Esophagus (tissue), 2 donors: ENCODE data around the gene LZTFL1. TPM values are rescaled to one million over a fixed set of nuclear protein-coding genes. Genes with fewer than 3 reads are reported as not detected.

Source experiments
- H3K27ac ChIP-seq, 2 donors: one replicate each; pipeline ENCODE4 v1.5.1; 2013; ENCODE audit warnings: low read depth in 2 of 2, mild to moderate bottlenecking in 2 of 2, inconsistent platforms in 1 of 2, low read length in 1 of 2, moderate library complexity in 1 of 2
- H3K27me3 ChIP-seq, 2 donors: one replicate each; pipeline ENCODE4 v1.6.1; 2013; ENCODE audit warnings: low read length in 2 of 2, control low read depth in 1 of 2, mild to moderate bottlenecking in 1 of 2; ENCODE audit not compliant: insufficient read depth in 2 of 2, control insufficient read depth in 1 of 2
- H3K36me3 ChIP-seq, 2 donors: one replicate each; pipeline ENCODE4 v1.6.1; 2013; ENCODE audit warnings: low read length in 1 of 2; ENCODE audit not compliant: control insufficient read depth in 2 of 2, insufficient read depth in 2 of 2
- H3K4me1 ChIP-seq, 2 donors: one replicate each; pipeline ENCODE4 v1.6.1; 2013; ENCODE audit warnings: low read length in 1 of 2; ENCODE audit not compliant: control insufficient read depth in 2 of 2, insufficient read depth in 2 of 2
- H3K4me3 ChIP-seq, 2 donors: one replicate each; pipeline ENCODE4 v1.5.1; 2013; ENCODE audit warnings: low read length in 2 of 2, mild to moderate bottlenecking in 2 of 2, low read depth in 1 of 2, moderate library complexity in 1 of 2
- H3K9me3 ChIP-seq, 2 donors: one replicate each; pipeline ENCODE4 v1.6.1; 2013; ENCODE audit warnings: mild to moderate bottlenecking in 2 of 2, low read depth in 1 of 2, low read length in 1 of 2, moderate library complexity in 1 of 2; ENCODE audit not compliant: control insufficient read depth in 2 of 2, insufficient read depth in 1 of 2
- WGBS, 2 donors: extraction: QIAGEN DNeasy Blood & Tissue Kit; methylation state at CpG; one replicate each; pipeline ENCODE4 v1.1.7; 2013; 5-methylcytosine and 5-hydroxymethylcytosine counted together
- polyA plus RNA-seq, 2 donors: library from polyadenylated mRNA; stranded (reverse); fragments of 200-250 nt; gene quantifications; one replicate each; pipeline ENCODE4 v1.2.3, GENCODE V29; 2013
- donor health status: healthy with polysubstance abuse.
- donor health status: Bipolar disorder and iron deficiency.

The LZTFL1 gene
- polyA plus RNA-seq, 2 donors, result 3.4 to 6.3 TPM

DNA sequence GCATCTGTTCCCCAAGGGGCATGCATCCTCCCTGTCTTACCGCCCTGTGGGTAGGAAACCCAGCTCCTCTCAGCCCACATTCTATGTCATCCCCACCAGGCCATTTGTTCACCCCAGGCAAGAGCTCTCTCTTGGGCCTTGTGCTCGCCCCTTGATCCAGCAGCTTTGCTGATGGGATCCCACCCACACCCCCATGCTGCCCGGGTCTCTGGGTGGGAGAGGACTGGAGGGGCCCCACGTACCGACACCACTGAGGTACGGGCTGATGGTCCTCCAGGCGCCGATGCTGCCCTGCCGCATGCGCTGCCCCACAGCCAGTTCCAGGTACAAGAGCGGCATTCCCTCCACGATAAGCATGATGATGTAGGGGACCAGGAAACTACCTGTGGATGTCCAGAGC is 60.1 kb downstream of the LZTFL1 start:
- H3K36me3 ChIP-seq, result no peaks in the 10 kb centered on the region

DNA sequence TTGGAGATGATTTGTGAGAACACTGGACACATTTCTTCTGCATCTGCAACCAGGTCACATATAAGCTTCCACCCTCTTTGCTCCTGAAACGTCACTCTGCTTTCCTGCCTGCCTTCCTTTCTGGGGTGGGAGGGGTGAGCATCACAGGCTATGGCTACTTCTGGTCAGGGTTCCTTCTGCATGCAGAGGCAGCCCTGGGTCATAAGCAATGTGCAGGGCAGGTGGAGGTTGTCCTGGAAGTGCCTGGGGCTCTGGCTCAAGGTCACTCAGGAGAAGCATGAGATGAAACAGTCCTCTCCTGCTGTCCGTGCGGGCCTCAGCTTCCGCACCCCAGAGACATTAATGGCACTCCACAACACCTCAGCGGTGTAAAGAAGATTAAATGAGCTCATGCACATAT is 60.6 kb downstream of the LZTFL1 start:
- H3K4me3 ChIP-seq, result no peak overlapping the region
- no peaks in the 10 kb centered on the region for H3K9me3 ChIP-seq
- no peaks in the 10 kb centered on the region for H3K4me1 ChIP-seq
- H3K27ac ChIP-seq, result no peak overlapping the region
- 85 to 87% methylated on average over 5 of the region's 5 CpGs for WGBS, 2 donors
- H3K27me3 ChIP-seq, result no peaks in the 10 kb centered on the region
- no peaks in the 10 kb centered on the region for H3K36me3 ChIP-seq

More for the DNA sequence above, 60.1 kb downstream of the LZTFL1 start:
- no peaks in the 10 kb centered on the region for H3K4me1 ChIP-seq
- no peaks in the 10 kb centered on the region for H3K27me3 ChIP-seq
- 95 to 96% methylated on average over 12 of the region's 12 CpGs for WGBS, 2 donors
- no peaks in the 10 kb centered on the region for H3K9me3 ChIP-seq
- no peak overlapping the region for H3K4me3 ChIP-seq
- H3K27ac ChIP-seq, result no peak overlapping the region

DNA sequence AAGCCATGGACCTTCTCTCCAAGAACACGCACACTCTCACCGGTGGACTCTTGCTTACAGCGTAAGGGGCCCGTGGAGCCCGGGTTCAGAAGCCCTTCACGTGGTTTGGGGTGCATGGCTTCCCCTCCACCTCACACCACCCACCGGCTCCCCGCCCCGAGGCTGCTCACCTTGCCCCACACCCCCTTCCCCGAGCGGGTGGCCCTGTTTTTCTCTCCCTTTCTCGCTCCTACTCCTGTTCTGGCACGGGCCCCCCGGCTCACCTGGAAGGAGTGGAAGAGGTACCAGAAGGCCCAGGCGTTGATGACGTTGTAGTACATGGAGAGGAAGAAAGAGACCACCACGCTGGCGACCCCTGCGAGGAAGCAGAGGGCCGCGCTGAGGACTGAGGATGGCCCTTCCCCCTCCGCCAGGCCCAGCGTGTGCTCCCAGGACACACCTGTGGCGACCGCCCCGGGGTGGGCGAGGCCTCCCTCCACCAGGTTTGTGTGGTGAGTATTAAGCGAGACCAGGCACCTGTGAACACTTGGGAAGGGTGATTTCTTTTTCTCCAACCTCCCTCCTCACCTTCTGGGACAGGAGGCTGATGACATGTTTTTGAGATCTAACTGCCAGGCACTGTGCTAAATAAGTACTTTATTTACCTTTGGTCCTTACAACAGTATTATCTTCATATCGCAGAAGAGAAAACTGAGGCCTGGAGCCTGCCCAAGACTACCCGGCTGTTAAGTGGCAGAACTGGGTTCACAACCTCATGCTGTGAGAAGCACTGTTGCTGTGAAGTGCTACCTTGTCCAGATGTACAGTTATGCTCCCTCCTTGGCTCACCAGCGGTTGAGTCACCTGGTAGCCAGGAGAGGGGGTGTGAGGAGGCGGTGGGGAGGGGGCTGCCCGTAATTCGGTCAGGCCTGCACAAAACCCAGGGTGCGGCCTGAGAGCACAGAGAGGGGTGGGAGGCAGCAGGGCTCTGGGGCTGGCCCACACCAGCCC is 61.9 kb downstream of the LZTFL1 start:
- H3K4me1 ChIP-seq, result no peaks in the 10 kb centered on the region

DNA sequence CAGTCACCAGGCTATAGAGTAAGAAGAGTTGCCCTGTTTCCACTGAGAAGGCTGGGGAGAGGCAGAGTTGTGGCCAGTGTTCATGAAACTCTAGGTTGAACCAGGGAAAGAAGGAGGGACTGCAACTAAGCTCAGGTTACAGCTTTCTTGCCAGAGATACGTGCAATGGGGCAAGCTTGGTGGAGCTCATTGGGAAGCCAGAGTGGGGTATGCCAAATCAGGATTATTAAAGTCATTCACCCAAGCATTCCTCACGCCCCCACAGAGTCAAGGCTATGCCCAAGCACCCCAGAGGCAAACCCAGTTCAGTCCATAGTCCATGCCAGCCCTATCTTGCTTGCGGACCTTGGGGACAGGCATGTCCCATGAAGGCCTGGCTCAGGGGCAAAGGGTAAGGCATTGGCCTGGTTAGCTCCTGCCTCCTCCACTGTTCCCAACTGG is 63.1 kb downstream of the LZTFL1 start:
- Histone ChIP-seq H3K36me3 (no peaks in the 10 kb centered on the region), H3K4me3 (no peak overlapping the region), H3K27ac (no peak overlapping the region), H3K4me1 (no peaks in the 10 kb centered on the region), H3K9me3 (no peaks in the 10 kb centered on the region), H3K27me3 (no peaks in the 10 kb centered on the region)
- WGBS, 2 donors, result 52 to 61% methylated on average over 3 of the region's 3 CpGs

More for the DNA sequence above, 61.9 kb downstream of the LZTFL1 start:
- Histone ChIP-seq H3K36me3 (no peaks in the 10 kb centered on the region), H3K27ac (no peak overlapping the region), H3K9me3 (no peaks in the 10 kb centered on the region), H3K4me3 (no peak overlapping the region), H3K27me3 (no peaks in the 10 kb centered on the region)
- 86 to 89% methylated on average over 34 to 35 of the region's 35 CpGs for WGBS, 2 donors

DNA sequence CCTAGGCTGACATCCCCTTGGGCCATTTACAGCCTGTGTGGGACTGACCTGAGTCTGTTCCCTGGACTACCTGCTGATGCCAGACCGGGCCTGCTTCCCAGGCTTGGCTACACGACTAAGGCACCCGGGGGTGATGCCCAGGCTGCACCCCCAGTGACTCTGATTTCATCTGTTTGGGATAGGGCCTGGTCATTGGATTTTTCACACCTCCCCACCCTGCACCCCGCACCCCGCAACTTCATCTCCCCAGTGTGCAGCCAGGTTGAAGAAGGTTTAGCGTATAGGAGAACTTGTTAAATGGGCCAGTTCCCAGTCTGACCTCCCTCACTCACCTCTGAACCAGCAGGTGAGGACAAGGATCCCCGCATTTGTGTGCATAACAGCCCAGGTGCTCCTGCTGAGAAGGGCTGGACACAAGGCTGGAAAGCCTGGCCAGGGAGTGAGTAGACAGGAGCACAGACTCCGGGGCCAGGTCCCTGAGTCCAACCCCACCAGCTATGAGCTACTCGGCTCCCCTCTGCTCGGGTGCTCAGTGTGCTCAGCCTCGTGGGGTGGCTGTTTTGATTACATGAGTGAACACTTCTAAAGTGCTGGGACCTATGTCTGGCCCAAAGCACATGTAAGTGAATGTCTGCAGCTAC is 64.1 kb downstream of the LZTFL1 start:
- Histone ChIP-seq H3K9me3 (no peaks in the 10 kb centered on the region), H3K4me1 (no peaks in the 10 kb centered on the region), H3K36me3 (no peaks in the 10 kb centered on the region), H3K4me3 (no peak overlapping the region), H3K27me3 (no peaks in the 10 kb centered on the region), H3K27ac (no peak overlapping the region)
- 88 to 91% methylated on average over 11 of the region's 11 CpGs for WGBS, 2 donors

DNA sequence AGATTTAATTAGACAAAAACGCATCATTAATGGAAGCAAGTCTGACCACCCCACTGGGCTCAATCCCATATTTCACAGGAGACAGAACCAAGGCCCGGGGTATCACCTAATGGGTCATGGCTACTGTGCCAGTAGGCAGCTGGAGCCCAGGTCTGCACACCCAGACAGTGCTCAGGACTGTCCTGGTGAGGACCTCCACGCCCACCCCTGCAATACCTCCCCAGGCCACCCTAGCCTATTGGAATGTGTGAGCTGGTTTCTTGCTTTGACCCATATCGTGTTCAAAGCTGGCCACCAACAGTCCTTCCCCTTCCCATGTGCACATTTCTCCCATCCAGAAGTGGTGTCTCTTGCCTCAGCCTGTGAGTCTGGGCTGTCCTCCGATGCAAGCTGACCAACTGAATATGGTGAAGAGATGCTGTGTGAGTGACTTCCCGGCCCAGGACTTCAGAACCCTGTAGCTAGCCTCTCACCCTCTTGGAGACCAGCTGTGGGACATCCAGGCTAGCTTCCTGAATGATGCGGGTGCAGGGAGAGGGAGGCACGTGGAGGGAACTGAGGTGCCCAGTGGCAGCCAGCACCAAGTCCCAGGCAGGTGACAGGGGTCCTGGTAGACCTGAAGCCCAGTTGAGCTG is 64.7 kb downstream of the LZTFL1 start:
- Histone ChIP-seq H3K9me3 (no peaks in the 10 kb centered on the region), H3K36me3 (no peaks in the 10 kb centered on the region), H3K4me3 (no peak overlapping the region), H3K27ac (no peak overlapping the region), H3K4me1 (peaks cover 0 to 3% of the 10 kb centered on the region in 2 donors), H3K27me3 (no peaks in the 10 kb centered on the region)
- WGBS, 2 donors, result 88 to 92% methylated on average over 8 of the region's 8 CpGs

DNA sequence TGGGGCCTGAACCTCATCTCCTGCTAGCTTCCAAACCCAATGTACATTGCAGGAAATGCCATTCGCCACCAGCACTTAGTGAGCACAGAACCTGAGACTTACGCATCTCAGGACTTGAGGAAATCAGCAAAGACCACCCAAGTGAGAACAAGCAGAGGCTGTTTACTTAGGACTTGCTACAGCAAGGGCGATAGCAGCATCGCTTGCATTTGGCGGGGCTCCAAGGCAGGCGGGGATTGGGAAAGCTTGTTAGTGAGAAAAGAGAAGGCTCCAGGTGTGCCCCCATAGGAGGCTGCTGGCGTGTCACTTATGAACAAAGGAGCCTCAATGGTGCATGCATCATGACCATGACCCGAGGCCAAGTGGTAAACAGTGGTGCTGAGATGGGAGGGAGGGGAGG is 65.3 kb downstream of the LZTFL1 start:
- Histone ChIP-seq H3K9me3 (no peaks in the 10 kb centered on the region), H3K27me3 (no peaks in the 10 kb centered on the region), H3K4me1 (peaks cover 0 to 4% of the 10 kb centered on the region in 2 donors), H3K27ac (no peak overlapping the region), H3K36me3 (no peaks in the 10 kb centered on the region), H3K4me3 (no peak overlapping the region)
- WGBS, 2 donors, result 55 to 58% methylated on average over 8 of the region's 8 CpGs

DNA sequence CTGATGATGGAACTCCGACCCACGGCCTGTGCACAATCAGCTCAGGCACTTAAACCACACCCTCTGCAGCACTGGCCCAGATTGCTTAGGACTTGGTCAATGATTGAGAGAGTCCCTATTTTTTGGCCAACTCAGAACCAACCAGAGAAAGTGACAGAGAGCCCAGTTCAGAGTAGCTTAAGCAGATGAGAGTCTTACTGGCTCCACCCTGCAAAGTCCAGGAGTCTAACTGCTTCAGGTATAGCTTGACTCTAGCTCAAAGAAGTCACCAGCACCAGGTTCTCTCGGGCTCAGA is 65.7 kb downstream of the LZTFL1 start:
- H3K4me1 ChIP-seq, result peaks cover 0 to 4% of the 10 kb centered on the region in 2 donors
- 75 to 77% methylated on average over 3 of the region's 3 CpGs for WGBS, 2 donors
- H3K27ac ChIP-seq, result no peak overlapping the region
- H3K9me3 ChIP-seq, result no peaks in the 10 kb centered on the region
- no peaks in the 10 kb centered on the region for H3K36me3 ChIP-seq
- H3K27me3 ChIP-seq, result no peaks in the 10 kb centered on the region
- H3K4me3 ChIP-seq, result no peak overlapping the region

DNA sequence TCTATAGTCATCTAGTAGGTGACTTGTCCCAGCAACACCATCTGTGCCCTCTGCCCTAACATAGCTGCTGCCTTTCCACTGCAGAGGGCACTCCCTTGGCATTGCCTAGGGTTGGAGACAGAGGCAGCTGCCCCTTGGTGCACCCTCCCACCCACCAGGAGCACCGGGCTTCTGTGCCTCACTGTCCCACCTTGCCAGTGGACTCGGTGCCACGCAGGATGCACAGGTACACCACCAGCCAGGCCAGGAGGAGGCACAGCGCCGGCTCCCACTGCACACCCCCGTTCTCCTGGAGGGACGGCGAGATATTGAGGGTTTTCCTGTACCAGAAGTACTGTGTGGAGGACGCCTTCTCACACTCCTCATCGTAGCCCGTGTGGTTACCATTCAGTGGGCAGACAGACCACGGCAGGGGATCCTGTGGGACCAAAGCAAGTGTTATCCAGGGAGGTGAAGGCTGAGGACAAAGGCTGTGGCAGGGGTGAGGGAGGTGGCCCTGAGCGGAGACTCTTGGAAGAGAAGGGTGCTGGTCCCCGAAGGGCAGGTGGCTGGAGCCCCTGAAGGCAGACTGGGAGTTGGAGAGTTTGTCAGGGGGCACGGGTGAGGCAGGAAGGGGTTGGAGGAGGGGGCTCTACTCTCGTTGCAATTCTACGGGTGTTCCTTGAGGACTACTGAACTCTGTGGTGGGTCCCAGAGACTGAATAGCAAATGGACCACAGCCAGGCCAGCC is 66.2 kb downstream of the LZTFL1 start:
- Histone ChIP-seq H3K4me3 (no peak overlapping the region), H3K27me3 (no peaks in the 10 kb centered on the region), H3K4me1 (peaks cover 0 to 4% of the 10 kb centered on the region in 2 donors), H3K27ac (no peak overlapping the region), H3K9me3 (no peaks in the 10 kb centered on the region), H3K36me3 (no peaks in the 10 kb centered on the region)
- WGBS, 2 donors, result 90 to 92% methylated on average over 17 of the region's 17 CpGs
